SK-N-MC (cell line): Measurements from ENCODE around the gene TBC1D21.

Experiments used
- DNase-seq: peaks from one replicate; pipeline ENCODE4 v3.0.0-alpha.2; 2011; ENCODE audit warnings: low read depth, low spot score
- H3K27ac ChIP-seq: fragments of 200-600 bp; sonication (generic); 2 replicates; pipeline ENCODE4 v1.5.1; 2016; ENCODE audit warnings: mixed run types
- H3K36me3 ChIP-seq: fragments of 200-600 bp; sonication (generic); 2 replicates; pipeline ENCODE4 v1.6.1; 2017; ENCODE audit warnings: antibody characterized with exemption, low read length, mixed read lengths; ENCODE audit not compliant: insufficient read depth
- H3K4me3 ChIP-seq: fragments of 200-600 bp; sonication (generic); 2 replicates; pipeline ENCODE4 v1.5.1; 2016
- H3K9ac ChIP-seq: fragments of 200-600 bp; sonication (generic); 2 replicates; pipeline ENCODE4 v1.8.0; 2017; ENCODE audit warnings: mixed run types, mixed read lengths; ENCODE audit not compliant: insufficient read length
- H3K9me3 ChIP-seq: fragments of 200-600 bp; sonication (generic); 2 replicates; pipeline ENCODE4 v1.6.1; 2017; ENCODE audit warnings: low read depth, mild to moderate bottlenecking, antibody characterized with exemption, low read length, moderate library complexity, mixed read lengths
- EZH2 ChIP-seq: fragments of 200-600 bp; sonication (generic); IDR thresholded peaks from one replicate; pipeline ENCODE4 v1.6.1; 2017; ENCODE audit warnings: antibody characterized with exemption
- FOXP2 ChIP-seq: optimal IDR thresholded peaks from 2 replicates; pipeline ENCODE3; 2011; ENCODE audit warnings: mild to moderate bottlenecking, moderate library complexity; ENCODE audit not compliant: insufficient read depth; ENCODE audit errors: extremely low read length, control extremely low read depth
- POLR2AphosphoS5 ChIP-seq: IDR thresholded peaks from 2 replicates; pipeline ENCODE4 v1.6.1; 2012; ENCODE audit warnings: mild to moderate bottlenecking, low read depth, low read length, borderline replicate concordance

The TBC1D21 gene

GRCh38 chr15:73889762-73890124 is 16.4 kb downstream of the TBC1D21 start:
- no peak overlapping the region for H3K27ac ChIP-seq
- no peak for DNase-seq
- H3K4me3 ChIP-seq: no peak overlapping the region
- TF ChIP-seq FOXP2: no peak
- no peak for TF ChIP-seq POLR2AphosphoS5
- TF ChIP-seq EZH2: no peak
- H3K9me3 ChIP-seq: no peaks in the 10 kb centered on the region
- no peak overlapping the region for H3K9ac ChIP-seq
- no peaks in the 10 kb centered on the region for H3K36me3 ChIP-seq

GRCh38 chr15:73891328-73892315 is 18.3 kb downstream of the TBC1D21 start:
- Histone ChIP-seq H3K9ac (no peak overlapping the region), H3K36me3 (no peaks in the 10 kb centered on the region)
- TF ChIP-seq EZH2: no peak

GRCh38 chr15:73892446-73893226 is 19.3 kb downstream of the TBC1D21 start:
- Histone ChIP-seq H3K27ac (no peak overlapping the region), H3K9ac (no peak overlapping the region), H3K9me3 (no peaks in the 10 kb centered on the region), H3K36me3 (no peaks in the 10 kb centered on the region), H3K4me3 (no peak overlapping the region)
- no peak for TF ChIP-seq POLR2AphosphoS5
- TF ChIP-seq EZH2: no peak
- TF ChIP-seq FOXP2: no peak
- no peak for DNase-seq

More at GRCh38 chr15:73891328-73892315, 18.3 kb downstream of the TBC1D21 start:
- Histone ChIP-seq H3K4me3 (no peak overlapping the region), H3K27ac (no peak overlapping the region), H3K9me3 (no peaks in the 10 kb centered on the region)
- no peak for DNase-seq

- no peak for TF ChIP-seq FOXP2
- TF ChIP-seq EZH2: no peak
- TF ChIP-seq POLR2AphosphoS5: no peak
- no peak for DNase-seq
- Histone ChIP-seq H3K9ac (no peak overlapping the region), H3K4me3 (no peak overlapping the region), H3K9me3 (no peaks in the 10 kb centered on the region), H3K36me3 (no peaks in the 10 kb centered on the region), H3K27ac (no peak overlapping the region)
These were observed 20.9 kb downstream of the TBC1D21 start for GRCh38 chr15:73894133-73894814.

GRCh38 chr15:73897441-73898261 is 24.3 kb downstream of the TBC1D21 start:
- Histone ChIP-seq H3K4me3 (no peak overlapping the region), H3K36me3 (no peaks in the 10 kb centered on the region), H3K27ac (no peak overlapping the region), H3K9me3 (no peaks in the 10 kb centered on the region), H3K9ac (no peak overlapping the region)
- no peak for DNase-seq
- TF ChIP-seq FOXP2: no peak
- TF ChIP-seq POLR2AphosphoS5: no peak
- TF ChIP-seq EZH2: no peak

- H3K4me3 ChIP-seq: no peak overlapping the region
- H3K9ac ChIP-seq: no peak overlapping the region
- H3K9me3 ChIP-seq: no peaks in the 10 kb centered on the region
- TF ChIP-seq EZH2 (no peak), FOXP2 (no peak), POLR2AphosphoS5 (no peak)
- no peak for DNase-seq
- no peak overlapping the region for H3K27ac ChIP-seq
- no peaks in the 10 kb centered on the region for H3K36me3 ChIP-seq
These were observed 26.1 kb downstream of the TBC1D21 start for GRCh38 chr15:73899197-73900094.

GRCh38 chr15:73900095-73900712 is 26.8 kb downstream of the TBC1D21 start:
- no peak for DNase-seq
- Histone ChIP-seq H3K27ac (no peak overlapping the region), H3K9ac (no peak overlapping the region)

More at GRCh38 chr15:73900095-73900712, 26.8 kb downstream of the TBC1D21 start:
- TF ChIP-seq FOXP2: no peak
- TF ChIP-seq EZH2: no peak
- no peak for TF ChIP-seq POLR2AphosphoS5
- no peak overlapping the region for H3K4me3 ChIP-seq
- no peaks in the 10 kb centered on the region for H3K36me3 ChIP-seq
- no peaks in the 10 kb centered on the region for H3K9me3 ChIP-seq
